ENCODE measurements around the gene ITGA5. TPM values are rescaled to one million over a fixed set of nuclear protein-coding genes. Genes with fewer than 3 reads are reported as not detected.

Gene ITGA5
- total and polyA plus RNA-seq, 2 experiments from 2014 or later, result 52.6 to 55.8 TPM

DNA sequence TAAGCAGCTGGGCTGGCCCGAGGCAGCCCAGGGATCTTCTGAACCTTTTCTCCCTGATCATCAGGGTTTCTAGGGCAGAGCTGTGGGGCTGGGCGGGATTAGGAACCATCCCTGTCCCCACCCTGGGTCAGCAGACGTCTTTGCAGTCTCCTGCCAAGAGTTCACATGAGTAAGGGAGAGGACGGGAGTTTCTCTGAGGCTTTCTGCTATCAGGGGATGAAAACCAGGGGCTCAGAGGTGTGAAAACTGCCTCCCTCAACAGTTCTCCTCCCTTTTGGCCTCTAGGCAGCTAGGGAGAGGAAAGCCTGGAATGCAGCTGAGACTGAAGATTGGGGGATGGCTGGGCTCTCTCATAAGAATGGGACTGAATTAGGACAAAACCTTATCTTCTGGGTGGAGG is 42.5 kb downstream of the ITGA5 start:
- TF ChIP-seq, protein P1, sequence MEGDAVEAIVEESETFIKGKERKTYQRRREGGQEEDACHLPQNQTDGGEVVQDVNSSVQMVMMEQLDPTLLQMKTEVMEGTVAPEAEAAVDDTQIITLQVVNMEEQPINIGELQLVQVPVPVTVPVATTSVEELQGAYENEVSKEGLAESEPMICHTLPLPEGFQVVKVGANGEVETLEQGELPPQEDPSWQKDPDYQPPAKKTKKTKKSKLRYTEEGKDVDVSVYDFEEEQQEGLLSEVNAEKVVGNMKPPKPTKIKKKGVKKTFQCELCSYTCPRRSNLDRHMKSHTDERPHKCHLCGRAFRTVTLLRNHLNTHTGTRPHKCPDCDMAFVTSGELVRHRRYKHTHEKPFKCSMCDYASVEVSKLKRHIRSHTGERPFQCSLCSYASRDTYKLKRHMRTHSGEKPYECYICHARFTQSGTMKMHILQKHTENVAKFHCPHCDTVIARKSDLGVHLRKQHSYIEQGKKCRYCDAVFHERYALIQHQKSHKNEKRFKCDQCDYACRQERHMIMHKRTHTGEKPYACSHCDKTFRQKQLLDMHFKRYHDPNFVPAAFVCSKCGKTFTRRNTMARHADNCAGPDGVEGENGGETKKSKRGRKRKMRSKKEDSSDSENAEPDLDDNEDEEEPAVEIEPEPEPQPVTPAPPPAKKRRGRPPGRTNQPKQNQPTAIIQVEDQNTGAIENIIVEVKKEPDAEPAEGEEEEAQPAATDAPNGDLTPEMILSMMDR (IDR thresholded peaks at IDR 0.05; ENCODE audit: low read depth, low read length), result no peak
- Histone ChIP-seq H3K27me3 (no peaks in the 10 kb centered on the region), H3K9me3 (ENCODE audit: low read depth) (no peaks in the 10 kb centered on the region), H3K36me3 (no peaks in the 10 kb centered on the region), H3K27ac (peak overlapping the region; percentile 27), H3K4me1 (ENCODE audit: low read depth) (peaks cover 45% of the 10 kb centered on the region), H3K4me3 (no peak overlapping the region)
- peak in 1 of 2 donors; percentile 51 for DNase-seq (ENCODE audit: low read depth in 1 of 2, low spot score in 1 of 2)

DNA sequence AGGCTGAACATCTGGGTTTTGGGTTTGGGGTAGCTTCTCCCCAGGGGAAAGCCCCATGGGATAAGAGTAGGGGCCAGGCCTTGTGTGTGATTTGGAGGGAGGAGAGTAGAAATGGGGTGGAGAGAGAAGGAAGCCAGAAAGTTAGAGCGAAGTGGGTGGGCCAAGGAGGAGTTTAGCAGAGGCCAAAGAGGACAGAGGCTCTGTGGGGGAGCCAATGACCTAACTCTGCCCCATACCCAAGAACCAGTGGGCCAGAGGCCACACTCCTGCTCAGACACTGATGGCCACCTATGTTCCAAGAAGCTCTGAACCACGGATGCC is 43.8 kb downstream of the ITGA5 start:
- TF ChIP-seq, protein P1 (IDR thresholded peaks at IDR 0.05; ENCODE audit: low read depth, low read length), result no peak

DNA sequence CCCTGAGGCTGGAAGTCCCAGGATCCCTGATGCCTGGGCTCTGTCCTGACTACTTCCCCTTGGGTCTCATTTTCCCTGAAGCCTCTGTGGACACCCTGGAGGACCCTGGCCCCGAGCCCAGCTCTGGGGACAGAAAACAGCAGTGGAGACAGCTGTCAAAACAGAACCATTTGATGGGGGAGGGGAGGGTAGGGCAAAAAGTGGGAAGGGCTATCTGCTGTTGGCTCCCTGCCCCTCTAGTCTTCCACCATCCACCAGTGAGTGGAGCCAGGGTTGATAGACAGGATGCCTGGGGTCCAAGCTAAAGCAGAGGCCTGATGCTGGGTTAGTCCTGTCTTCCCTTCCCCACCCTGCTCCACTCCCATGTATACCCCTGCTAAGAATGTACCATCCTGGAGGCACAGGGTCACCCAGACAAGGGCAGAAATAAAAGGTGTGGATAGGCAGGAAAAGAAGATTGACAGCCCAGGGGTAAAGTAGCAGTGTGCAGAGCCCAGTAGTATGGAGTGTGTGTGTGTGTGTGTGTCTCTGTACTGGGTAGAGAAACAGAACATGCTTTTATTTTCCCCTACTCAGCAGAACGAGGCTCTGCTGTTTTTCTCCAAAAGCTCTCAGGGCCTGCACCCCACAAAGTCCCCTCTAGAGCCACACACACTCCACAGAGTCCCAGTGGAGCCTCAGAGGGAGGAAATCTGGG is 44.4 kb downstream of the ITGA5 start:
- no peak overlapping the region for H3K4me3 ChIP-seq
- H3K27me3 ChIP-seq, result no peaks in the 10 kb centered on the region
- TF ChIP-seq, protein P1 (IDR thresholded peaks at IDR 0.05; ENCODE audit: low read depth, low read length), result no peak
- peak overlapping the region; percentile 84 for H3K27ac ChIP-seq
- H3K9me3 ChIP-seq (ENCODE audit: low read depth), result no peaks in the 10 kb centered on the region
- H3K4me1 ChIP-seq (ENCODE audit: low read depth), result peaks cover 48% of the 10 kb centered on the region
- no peak for DNase-seq (ENCODE audit: low read depth in 1 of 2, low spot score in 1 of 2)
- no peaks in the 10 kb centered on the region for H3K36me3 ChIP-seq

More for the DNA sequence above, 43.8 kb downstream of the ITGA5 start:
- H3K4me3 ChIP-seq, result no peak overlapping the region
- no peaks in the 10 kb centered on the region for H3K9me3 ChIP-seq (ENCODE audit: low read depth)
- peaks cover 48% of the 10 kb centered on the region for H3K4me1 ChIP-seq (ENCODE audit: low read depth)
- no peaks in the 10 kb centered on the region for H3K36me3 ChIP-seq
- H3K27me3 ChIP-seq, result no peaks in the 10 kb centered on the region
- peak overlapping the region; percentile 84 for H3K27ac ChIP-seq
- no peak for DNase-seq (ENCODE audit: low read depth in 1 of 2, low spot score in 1 of 2)

GRCh38 chr12:54373649-54374561 is 45.2 kb downstream of the ITGA5 start:
- H3K4me1 ChIP-seq (ENCODE audit: low read depth), result peaks cover 44% of the 10 kb centered on the region
- no peaks in the 10 kb centered on the region for H3K36me3 ChIP-seq
- peak overlapping the region; percentile 84 for H3K27ac ChIP-seq
- H3K27me3 ChIP-seq, result no peaks in the 10 kb centered on the region
- DNase-seq (ENCODE audit: low read depth in 1 of 2, low spot score in 1 of 2), result no peak
- TF ChIP-seq, protein P1 (IDR thresholded peaks at IDR 0.05; ENCODE audit: low read depth, low read length), result no peak
- no peak overlapping the region for H3K4me3 ChIP-seq
- no peaks in the 10 kb centered on the region for H3K9me3 ChIP-seq (ENCODE audit: low read depth)

DNA sequence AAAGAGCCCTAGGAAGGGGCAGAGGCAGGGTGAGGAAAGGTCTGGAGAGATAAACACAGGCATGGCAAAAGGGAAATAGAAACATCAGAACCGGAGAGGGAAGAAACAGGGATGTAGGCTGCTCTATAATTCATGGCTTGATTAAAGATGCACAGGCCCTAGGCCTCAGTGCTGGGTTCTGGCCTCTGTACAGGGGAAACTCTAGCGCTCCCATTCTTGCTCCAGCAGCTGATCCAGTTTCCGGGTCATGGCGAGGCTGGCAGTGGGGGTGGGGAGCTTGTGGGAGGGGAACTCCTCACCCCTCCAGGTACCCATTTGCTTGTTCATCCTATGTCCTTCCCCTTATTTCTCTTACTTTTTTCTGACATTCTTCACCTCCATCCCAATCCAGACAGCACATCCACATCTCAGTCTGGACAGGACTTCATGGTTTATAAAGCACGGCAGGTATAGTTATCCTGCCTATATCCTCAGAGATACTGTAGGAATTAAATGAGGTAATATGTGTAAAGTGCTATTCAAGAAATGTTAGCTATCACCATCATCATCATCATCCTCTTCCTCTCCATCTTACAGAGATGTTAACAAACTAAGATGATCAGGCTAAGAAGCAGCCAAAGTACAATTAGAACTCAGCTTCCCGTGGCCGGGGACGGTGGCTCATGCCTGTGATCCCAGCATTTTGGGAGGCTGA is 46.8 kb downstream of the ITGA5 start:
- Histone ChIP-seq H3K27me3 (no peaks in the 10 kb centered on the region), H3K36me3 (no peaks in the 10 kb centered on the region), H3K4me1 (ENCODE audit: low read depth) (peaks cover 32% of the 10 kb centered on the region), H3K4me3 (no peak overlapping the region), H3K27ac (peak overlapping the region; percentile 44), H3K9me3 (ENCODE audit: low read depth) (no peaks in the 10 kb centered on the region)
- TF ChIP-seq, protein P1 (IDR thresholded peaks at IDR 0.05; ENCODE audit: low read depth, low read length), result no peak
- peak in 1 of 2 donors; percentile 35 for DNase-seq (ENCODE audit: low read depth in 1 of 2, low spot score in 1 of 2)

Measured in cardiac muscle cell (in vitro differentiated cells and primary cell).